Measurements from ENCODE around the gene PDILT. TPM values are rescaled to one million over a fixed set of nuclear protein-coding genes. Genes with fewer than 3 reads are reported as not detected.

The PDILT gene
- total RNA-seq, 1 experiment from 2014 or later, result not detected

GRCh38 chr16:20349615-20350014, 54.9 kb downstream of the PDILT start (continued):
- TF ChIP-seq PRDM15 (CRISPR knock-in tag; IDR thresholded peaks at IDR 0.05) (no peak), ZNF317 (CRISPR knock-in tag; IDR thresholded peaks at IDR 0.05; ENCODE audit: borderline replicate concordance, low read depth) (no peak), CTCF (IDR thresholded peaks at IDR 0.05) (peak; percentile 35)

GRCh38 chr16:20348365-20349185, 56.0 kb downstream of the PDILT start:
- H3K4me3 Mint-ChIP-seq, result no peak overlapping the region
- POLR2A ChIA-PET, result no interaction called here
- ATAC-seq (peak; percentile 95), DNase-seq (ENCODE audit: low spot score) (peak; percentile 86)
- H3K4me1 Mint-ChIP-seq, result peaks cover 11% of the 10 kb centered on the region
- no peaks in the 10 kb centered on the region for H3K9me3 Mint-ChIP-seq
- CTCF ChIA-PET, result interaction anchor here (0.7 to 2.8 kb wide), 15 partner anchors 9 to 448 kb away, joined by 3 to 26 read pairs (median 4); no protein-coding TSS in a partner anchor
- H3K27me3 Mint-ChIP-seq (ENCODE audit: low read depth), result no peaks in the 10 kb centered on the region
- no peaks in the 10 kb centered on the region for H3K36me3 Mint-ChIP-seq
- no peak overlapping the region for H3K27ac Mint-ChIP-seq
- TF ChIP-seq NFE2L1 (CRISPR knock-in tag; IDR thresholded peaks at IDR 0.05), result no peak
- TF ChIP-seq FOXP1 (CRISPR knock-in tag; IDR thresholded peaks at IDR 0.05; ENCODE audit: borderline replicate concordance), result 0 out of 2 replicates have a peak, but pooled peaks have one; percentile 28
- no peak for TF ChIP-seq ZNF219 (CRISPR knock-in tag; IDR thresholded peaks at IDR 0.05; ENCODE audit: borderline replicate concordance)
- no peak for TF ChIP-seq TEAD1 (CRISPR knock-in tag; IDR thresholded peaks at IDR 0.05)
- no peak for TF ChIP-seq SP1 (CRISPR knock-in tag; conservative IDR thresholded peaks at IDR 0.05)
- no peak for TF ChIP-seq PRRX2 (CRISPR knock-in tag; IDR thresholded peaks at IDR 0.05)
- TF ChIP-seq PREB (CRISPR knock-in tag; IDR thresholded peaks at IDR 0.05; ENCODE audit: borderline replicate concordance), result no peak
- TF ChIP-seq ZNF138 (CRISPR knock-in tag; conservative IDR thresholded peaks at IDR 0.05), result no peak; the same call in 1 of the 2 replicates
- TF ChIP-seq NR2C2 (CRISPR knock-in tag; IDR thresholded peaks at IDR 0.05), result no peak
- no peak for TF ChIP-seq ZNF121 (CRISPR knock-in tag; IDR thresholded peaks at IDR 0.05)
- TF ChIP-seq ZMAT4 (CRISPR knock-in tag; IDR thresholded peaks at IDR 0.05), result no peak
- TF ChIP-seq ZNF512 (CRISPR knock-in tag; IDR thresholded peaks at IDR 0.05; ENCODE audit: borderline replicate concordance), result no peak
- no peak for TF ChIP-seq CREM (CRISPR knock-in tag; IDR thresholded peaks at IDR 0.05)
- TF ChIP-seq MLX (CRISPR knock-in tag; IDR thresholded peaks at IDR 0.05), result no peak
- no peak for TF ChIP-seq PRDM15 (CRISPR knock-in tag; IDR thresholded peaks at IDR 0.05)
- TF ChIP-seq TP53 (CRISPR knock-in tag; IDR thresholded peaks at IDR 0.05), result 0 out of 2 replicates have a peak, but pooled peaks have one; percentile 57
- no peak for TF ChIP-seq FOXP4 (CRISPR knock-in tag; IDR thresholded peaks at IDR 0.05)
